A549 (cell line): ENCODE measurements around the gene CCL4. TPM values are rescaled to one million over a fixed set of nuclear protein-coding genes. Genes with fewer than 3 reads are reported as not detected.

Experiments used
- ATAC-seq, 2 experiments: fragments of 200-7000 bp in 1 of 2; fragments of >200 bp in 1 of 2; cut with Nextera tagmentation in 1 of 2; cut with Tn5 transposase in 1 of 2; 3 replicates each; pipeline versions ENCODE4 v1.8.0 to v1.9.1; 2018 to 2020; ENCODE audit warnings: mild to moderate bottlenecking in 1 of 2, moderate library complexity in 1 of 2
- CTCF ChIA-PET: fragments of 300-600 bp; sonication (Branson Sonifier 250); formaldehyde crosslinking; extraction: SDS; loops from one replicate; lab custom pipeline; 2021; ENCODE audit warnings: antibody characterized with exemption, inconsistent platforms; lab: Yijun Ruan, JAX
- POLR2A ChIA-PET: fragments of 350-600 bp; formaldehyde crosslinking; extraction: SDS; loops from one replicate; lab custom pipeline; 2021; ENCODE audit warnings: antibody characterized with exemption, inconsistent platforms; lab: Yijun Ruan, JAX
- DNase-seq, 2 experiments: peaks; one replicate each; pipeline versions ENCODE4 v3.0.0 to v3.0.0-alpha.2; 2011 to 2016; ENCODE audit warnings: low read depth in 1 of 2, low spot score in 1 of 2
- FAIRE-seq: peaks from 2 replicates; lab custom pipeline; 2011; peaks lifted over from hg19 to GRCh38; lab: Jason Lieb, UNC
- H3K27ac ChIP-seq, 2 experiments: fragments of >200 bp; sonication (Bioruptor Twin); formaldehyde crosslinking; 3 replicates each; pipeline ENCODE4 v1.5.1; 2016 to 2017
- H3K4me1 ChIP-seq: fragments of >200 bp; sonication (Bioruptor Twin); formaldehyde crosslinking; 3 replicates; pipeline ENCODE4 v1.6.1; 2016
- H3K4me2 ChIP-seq: fragments of >200 bp; sonication (Bioruptor Twin); formaldehyde crosslinking; 3 replicates; pipeline ENCODE4 v1.6.1; 2016
- H3K4me3 ChIP-seq: fragments of >200 bp; sonication (Bioruptor Twin); formaldehyde crosslinking; 3 replicates; pipeline ENCODE4 v1.5.1; 2016
- H3K9me3 ChIP-seq: fragments of >200 bp; sonication (Bioruptor Twin); formaldehyde crosslinking; 3 replicates; pipeline ENCODE4 v1.6.1; 2016
- CBX2 ChIP-seq: fragments of 200-600 bp; sonication (generic); IDR thresholded peaks from 2 replicates; pipeline ENCODE4 v1.6.1; 2016; ENCODE audit warnings: low read depth, mild to moderate bottlenecking, borderline replicate concordance
- CBX8 ChIP-seq: fragments of 200-600 bp; sonication (generic); IDR thresholded peaks from 2 replicates; pipeline ENCODE4 v1.6.1; 2016
- CEBPB ChIP-seq, 2 experiments: fragments of >200 bp in 1 of 2; sonication (Bioruptor Twin) in 1 of 2; formaldehyde crosslinking in 1 of 2; IDR thresholded peaks; 2 replicates each; pipeline ENCODE4 v1.6.1; 2012 to 2016
- CHD2 ChIP-seq: fragments of 150-350 bp; IDR thresholded peaks from 2 replicates; pipeline ENCODE4 v1.6.1; 2014; ENCODE audit warnings: low read length; ENCODE audit not compliant: partially characterized antibody
- EHF ChIP-seq: fragments of 250-450 bp; sonication (Bioruptor Pico); IDR thresholded peaks from 2 replicates; pipeline ENCODE4 v1.5.0; 2020; ENCODE audit warnings: mild to moderate bottlenecking
- EP300 ChIP-seq, 2 experiments: fragments of >200 bp; sonication (Bioruptor Twin); formaldehyde crosslinking; IDR thresholded peaks; 2 replicates in 1 of 2; 3 replicates in 1 of 2; pipeline ENCODE4 v1.6.1; 2016 to 2017
- ESRRA ChIP-seq: fragments of 150-350 bp; IDR thresholded peaks from 2 replicates; pipeline ENCODE4 v1.6.1; 2014; ENCODE audit warnings: mild to moderate bottlenecking, low read length, borderline replicate concordance
- FOSB ChIP-seq: fragments of 250-450 bp; sonication (Bioruptor Pico); IDR thresholded peaks from 2 replicates; pipeline ENCODE4 v1.5.0; 2020; ENCODE audit warnings: mild to moderate bottlenecking, moderate library complexity
- FOSL2 ChIP-seq, 2 experiments: fragments of 450-650 bp in 1 of 2; fragments of >200 bp in 1 of 2; sonication (Bioruptor Twin) in 1 of 2; formaldehyde crosslinking; IDR thresholded peaks; 2 replicates each; pipeline versions ENCODE4 v1.5.0 to v1.6.1; 2016 to 2020; ENCODE audit warnings: mild to moderate bottlenecking in 1 of 2, moderate library complexity in 1 of 2
- GATA3 ChIP-seq: IDR thresholded peaks from 2 replicates; pipeline ENCODE4 v1.6.1; 2012; ENCODE audit warnings: borderline replicate concordance
- HOXA7 ChIP-seq: fragments of 250-450 bp; sonication (Bioruptor Pico); IDR thresholded peaks from 2 replicates; pipeline ENCODE4 v1.5.0; 2020; ENCODE audit warnings: mild to moderate bottlenecking, moderate library complexity
- JUN ChIP-seq, 2 experiments: fragments of >200 bp; sonication (Bioruptor Twin); formaldehyde crosslinking; IDR thresholded peaks; 2 replicates in 1 of 2; 3 replicates in 1 of 2; pipeline ENCODE4 v1.6.1; 2016 to 2017
- JUNB ChIP-seq: fragments of >200 bp; sonication (Bioruptor Twin); formaldehyde crosslinking; IDR thresholded peaks from 2 replicates; pipeline ENCODE4 v1.6.1; 2016
- MAFK ChIP-seq: fragments of 450-650 bp; IDR thresholded peaks from 2 replicates; pipeline ENCODE4 v1.6.1; 2014; ENCODE audit not compliant: partially characterized antibody
- NFE2L2 ChIP-seq: fragments of 150-350 bp; conservative IDR thresholded peaks from 2 replicates; pipeline ENCODE4 v1.6.1; 2014; ENCODE audit warnings: low read length
- NPAS2 ChIP-seq: fragments of 250-450 bp; sonication (Bioruptor Pico); IDR thresholded peaks from 2 replicates; pipeline ENCODE4 v1.8.0; 2022; ENCODE audit warnings: mild to moderate bottlenecking, moderate library complexity, borderline replicate concordance
- NR3C1 ChIP-seq: fragments of >200 bp; sonication (Bioruptor Twin); formaldehyde crosslinking; IDR thresholded peaks from 3 replicates; pipeline ENCODE4 v1.6.1; 2017
- PHF8 ChIP-seq: fragments of 200-600 bp; sonication (generic); IDR thresholded peaks from 2 replicates; pipeline ENCODE4 v1.6.1; 2016; ENCODE audit warnings: low read depth, mild to moderate bottlenecking, antibody characterized with exemption, moderate library complexity, borderline replicate concordance
- POLR2A ChIP-seq: IDR thresholded peaks from 2 replicates; pipeline ENCODE4 v1.6.1; 2012; ENCODE audit warnings: mild to moderate bottlenecking, low read length
- POLR2AphosphoS2 ChIP-seq: conservative IDR thresholded peaks from 2 replicates; pipeline ENCODE4 v1.6.1; 2012; ENCODE audit warnings: low read length, improper control_type of control experiment, inconsistent platforms
- RCOR1 ChIP-seq: fragments of 150-350 bp; IDR thresholded peaks from 2 replicates; pipeline ENCODE4 v1.6.1; 2014; ENCODE audit warnings: antibody characterized with exemption, low read length, low read depth
- SREBF2 ChIP-seq: fragments of 450-650 bp; IDR thresholded peaks from 2 replicates; pipeline ENCODE4 v1.6.1; 2014; ENCODE audit warnings: mild to moderate bottlenecking, moderate library complexity
- TP53 ChIP-seq: fragments of 250-450 bp; sonication (Bioruptor Pico); IDR thresholded peaks from 2 replicates; pipeline ENCODE4 v1.5.0; 2021; ENCODE audit warnings: mild to moderate bottlenecking, moderate library complexity
- ZC3H11A ChIP-seq: fragments of 450-650 bp; IDR thresholded peaks from 2 replicates; pipeline ENCODE4 v1.6.1; 2014; ENCODE audit warnings: antibody characterized with exemption, mild to moderate bottlenecking
- ZFP36 ChIP-seq: fragments of 450-650 bp; IDR thresholded peaks from 2 replicates; pipeline ENCODE4 v1.6.1; 2014; ENCODE audit warnings: borderline replicate concordance; ENCODE audit not compliant: partially characterized antibody
- ZNF302 ChIP-seq: fragments of 250-450 bp; sonication (Bioruptor Pico); IDR thresholded peaks from 2 replicates; pipeline ENCODE4 v1.9.0; 2021; ENCODE audit warnings: inconsistent platforms, mild to moderate bottlenecking, moderate library complexity
- ZSCAN20 ChIP-seq: fragments of 250-450 bp; sonication (Bioruptor Pico); IDR thresholded peaks from 2 replicates; pipeline ENCODE4 v1.8.0; 2022; ENCODE audit warnings: mild to moderate bottlenecking, moderate library complexity
- WGBS: methylation state at CpG from one replicate; pipeline ENCODE4 v1.1.6; 2017; ENCODE audit errors: missing lambda C conversion rate; 5-methylcytosine and 5-hydroxymethylcytosine counted together
- polyA plus RNA-seq, 4 experiments: library from polyadenylated mRNA; depleted of rRNA in 3 of 4; stranded (reverse); fragments of >200 nt; fragmentation: RNase III in 1 of 4; extraction: RNeasy Plus Mini Kit Qiagen cat#74134 plus additional on column Dnase treatment in 1 of 4; gene quantifications; 2 replicates in 3 of 4; 3 replicates in 1 of 4; pipeline ENCODE4 v1.2.3, GENCODE V29; 2011 to 2017
- TF ChIP-seq, protein P1 (sequence below): fragments of >200 bp; sonication (Bioruptor Twin); formaldehyde crosslinking; IDR thresholded peaks from 2 replicates; pipeline ENCODE4 v1.6.1; 2016
- TF ChIP-seq, protein P2 (sequence below): fragments of 150-350 bp; IDR thresholded peaks from 2 replicates; pipeline ENCODE4 v1.6.1; 2014; ENCODE audit warnings: low read depth, mild to moderate bottlenecking, low read length
- TF ChIP-seq, protein P3 (sequence below): IDR thresholded peaks from 2 replicates; pipeline ENCODE4 v1.6.1; 2012
- TF ChIP-seq, protein P4 (sequence below): IDR thresholded peaks from 2 replicates; pipeline ENCODE4 v1.6.1; 2012; ENCODE audit warnings: low read depth, borderline replicate concordance
- TF ChIP-seq, protein P5 (sequence below): fragments of 450-650 bp; IDR thresholded peaks from 2 replicates; pipeline ENCODE4 v1.6.1; 2014; ENCODE audit warnings: antibody characterized with exemption
- TF ChIP-seq, protein P6 (sequence below): fragments of 250-450 bp; sonication (Bioruptor Pico); IDR thresholded peaks from 2 replicates; pipeline ENCODE4 v1.5.0; 2021; ENCODE audit warnings: mild to moderate bottlenecking, moderate library complexity, borderline replicate concordance

Gene CCL4
- polyA plus RNA-seq, 2 of the 4 experiments (the other 2 are of a cell fraction) = not detected

DNA sequence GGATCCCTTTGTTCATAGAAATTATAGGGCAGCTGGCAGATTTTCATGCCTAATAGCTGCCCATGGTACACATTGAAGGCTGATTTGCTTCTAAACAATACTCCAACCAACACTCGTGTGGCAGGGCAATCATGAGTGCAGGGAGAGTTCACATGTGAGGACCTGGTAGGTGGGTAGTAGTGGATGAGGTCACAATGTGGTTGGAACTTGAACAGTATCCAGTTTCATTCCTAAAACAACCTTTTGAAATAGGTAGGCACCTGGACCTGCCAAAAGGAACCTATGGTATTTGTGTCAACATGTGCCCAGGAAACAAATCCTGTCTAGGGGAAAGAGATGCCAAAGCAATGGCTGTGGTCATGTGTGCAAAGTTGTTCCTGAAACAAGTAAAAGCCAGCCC lies 32.8 kb downstream of the CCL4 start:
- Histone ChIP-seq H3K9me3 (peaks cover 1% of the 10 kb centered on the region; the same call in 1 of the 3 replicates), H3K4me1 (no peaks in the 10 kb centered on the region), H3K4me3 (no peak overlapping the region), H3K27ac (no peak overlapping the region), H3K4me2 (no peak overlapping the region)
- TF ChIP-seq TP53 (CRISPR knock-in tag) (no peak), MAFK (no peak), HOXA7 (no peak), ZNF302 (CRISPR knock-in tag) (no peak), POLR2A (no peak), NPAS2 (CRISPR knock-in tag) (no peak), JUNB (no peak), ZSCAN20 (CRISPR knock-in tag) (no peak), EHF (no peak), CHD2 (no peak), RCOR1 (no peak), CEBPB (IDR thresholded peaks at IDR 0.05) (no peak), GATA3 (no peak), FOSB (CRISPR knock-in tag) (no peak), FOSL2 (IDR thresholded peaks at IDR 0.05) (no peak), FOSL2 (CRISPR knock-in tag; IDR thresholded peaks at IDR 0.05) (no peak)
- TF ChIP-seq, protein P1, sequence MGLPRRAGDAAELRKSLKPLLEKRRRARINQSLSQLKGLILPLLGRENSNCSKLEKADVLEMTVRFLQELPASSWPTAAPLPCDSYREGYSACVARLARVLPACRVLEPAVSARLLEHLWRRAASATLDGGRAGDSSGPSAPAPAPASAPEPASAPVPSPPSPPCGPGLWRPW = no peak
- TF ChIP-seq, protein P2, sequence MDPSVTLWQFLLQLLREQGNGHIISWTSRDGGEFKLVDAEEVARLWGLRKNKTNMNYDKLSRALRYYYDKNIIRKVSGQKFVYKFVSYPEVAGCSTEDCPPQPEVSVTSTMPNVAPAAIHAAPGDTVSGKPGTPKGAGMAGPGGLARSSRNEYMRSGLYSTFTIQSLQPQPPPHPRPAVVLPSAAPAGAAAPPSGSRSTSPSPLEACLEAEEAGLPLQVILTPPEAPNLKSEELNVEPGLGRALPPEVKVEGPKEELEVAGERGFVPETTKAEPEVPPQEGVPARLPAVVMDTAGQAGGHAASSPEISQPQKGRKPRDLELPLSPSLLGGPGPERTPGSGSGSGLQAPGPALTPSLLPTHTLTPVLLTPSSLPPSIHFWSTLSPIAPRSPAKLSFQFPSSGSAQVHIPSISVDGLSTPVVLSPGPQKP = no peak
- TF ChIP-seq, protein P3, sequence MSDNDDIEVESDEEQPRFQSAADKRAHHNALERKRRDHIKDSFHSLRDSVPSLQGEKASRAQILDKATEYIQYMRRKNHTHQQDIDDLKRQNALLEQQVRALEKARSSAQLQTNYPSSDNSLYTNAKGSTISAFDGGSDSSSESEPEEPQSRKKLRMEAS = no peak
- TF ChIP-seq, protein P4, sequence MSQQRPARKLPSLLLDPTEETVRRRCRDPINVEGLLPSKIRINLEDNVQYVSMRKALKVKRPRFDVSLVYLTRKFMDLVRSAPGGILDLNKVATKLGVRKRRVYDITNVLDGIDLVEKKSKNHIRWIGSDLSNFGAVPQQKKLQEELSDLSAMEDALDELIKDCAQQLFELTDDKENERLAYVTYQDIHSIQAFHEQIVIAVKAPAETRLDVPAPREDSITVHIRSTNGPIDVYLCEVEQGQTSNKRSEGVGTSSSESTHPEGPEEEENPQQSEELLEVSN = no peak
- 5% methylated on average over 1 of the region's 1 CpG for WGBS
- POLR2A ChIA-PET = no interaction called here
- DNase-seq = no peak
- FAIRE-seq = no peak
- CTCF ChIA-PET = interaction anchor here (0.9 to 8.2 kb wide), 3 partner anchors 11 to 167 kb away, joined by 3 to 83 read pairs (median 5); no protein-coding TSS in a partner anchor
- ATAC-seq = no peak

DNA sequence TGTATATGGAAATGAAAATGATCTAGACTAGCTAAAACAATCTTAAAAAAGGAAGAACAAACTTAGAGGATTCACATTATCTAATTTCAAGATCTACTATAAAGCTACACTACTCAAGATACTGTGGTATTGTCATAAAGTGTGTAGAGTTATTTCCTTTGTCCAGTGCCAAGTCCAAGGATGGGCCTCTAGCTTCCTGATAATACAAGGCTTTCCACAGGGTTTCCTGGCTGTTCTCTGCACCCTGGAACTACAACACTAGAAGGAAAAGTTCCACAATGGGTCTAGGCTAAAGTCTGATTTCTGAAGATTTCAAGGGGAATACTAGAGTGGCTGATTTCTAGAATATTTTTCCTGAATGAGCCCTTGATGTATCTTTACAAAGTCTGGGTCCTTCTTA lies 38.6 kb downstream of the CCL4 start:
- peaks cover 4% of the 10 kb centered on the region; the same call in 1 of the 3 replicates for H3K9me3 ChIP-seq
- H3K4me2 ChIP-seq = no peak overlapping the region
- no peak for ATAC-seq
- no peak overlapping the region for H3K27ac ChIP-seq
- FAIRE-seq = no peak
- H3K4me3 ChIP-seq = no peak overlapping the region
- DNase-seq = no peak
- no peaks in the 10 kb centered on the region for H3K4me1 ChIP-seq
- ChIA-PET POLR2A (no interaction called here), CTCF (no interaction called here)
- TF ChIP-seq, protein P4 = no peak
- TF ChIP-seq, protein P5, sequence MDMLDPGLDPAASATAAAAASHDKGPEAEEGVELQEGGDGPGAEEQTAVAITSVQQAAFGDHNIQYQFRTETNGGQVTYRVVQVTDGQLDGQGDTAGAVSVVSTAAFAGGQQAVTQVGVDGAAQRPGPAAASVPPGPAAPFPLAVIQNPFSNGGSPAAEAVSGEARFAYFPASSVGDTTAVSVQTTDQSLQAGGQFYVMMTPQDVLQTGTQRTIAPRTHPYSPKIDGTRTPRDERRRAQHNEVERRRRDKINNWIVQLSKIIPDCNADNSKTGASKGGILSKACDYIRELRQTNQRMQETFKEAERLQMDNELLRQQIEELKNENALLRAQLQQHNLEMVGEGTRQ = no peak
- TF ChIP-seq NR3C1 (no peak), TP53 (CRISPR knock-in tag) (no peak), ZNF302 (CRISPR knock-in tag) (no peak), CBX2 (no peak), SREBF2 (no peak), ZC3H11A (no peak), ZFP36 (no peak), NFE2L2 (no peak), HOXA7 (no peak), PHF8 (no peak), ESRRA (no peak), JUN (IDR thresholded peaks at IDR 0.05) (no peak), CBX8 (no peak), POLR2AphosphoS2 (no peak), POLR2A (no peak), EP300 (IDR thresholded peaks at IDR 0.05) (no peak)
- TF ChIP-seq, protein P3 = no peak
- TF ChIP-seq, protein P6, sequence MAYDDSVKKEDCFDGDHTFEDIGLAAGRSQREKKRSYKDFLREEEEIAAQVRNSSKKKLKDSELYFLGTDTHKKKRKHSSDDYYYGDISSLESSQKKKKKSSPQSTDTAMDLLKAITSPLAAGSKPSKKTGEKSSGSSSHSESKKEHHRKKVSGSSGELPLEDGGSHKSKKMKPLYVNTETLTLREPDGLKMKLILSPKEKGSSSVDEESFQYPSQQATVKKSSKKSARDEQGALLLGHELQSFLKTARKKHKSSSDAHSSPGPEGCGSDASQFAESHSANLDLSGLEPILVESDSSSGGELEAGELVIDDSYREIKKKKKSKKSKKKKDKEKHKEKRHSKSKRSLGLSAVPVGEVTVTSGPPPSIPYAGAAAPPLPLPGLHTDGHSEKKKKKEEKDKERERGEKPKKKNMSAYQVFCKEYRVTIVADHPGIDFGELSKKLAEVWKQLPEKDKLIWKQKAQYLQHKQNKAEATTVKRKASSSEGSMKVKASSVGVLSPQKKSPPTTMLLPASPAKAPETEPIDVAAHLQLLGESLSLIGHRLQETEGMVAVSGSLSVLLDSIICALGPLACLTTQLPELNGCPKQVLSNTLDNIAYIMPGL (CRISPR knock-in tag) = no peak
